G401.6 (cell line): ENCODE data around the gene IL2RA.
"Not testable (repeated sequence)": the region's sequence is repeated elsewhere in the genome, so short reads cannot be mapped to it uniquely, and the experiment has no call there.

Experiments used
- FAIRE-seq: peaks from 2 replicates; lab custom pipeline; 2012; peaks lifted over from hg19 to GRCh38; lab: Jason Lieb, UNC

The IL2RA gene

DNA sequence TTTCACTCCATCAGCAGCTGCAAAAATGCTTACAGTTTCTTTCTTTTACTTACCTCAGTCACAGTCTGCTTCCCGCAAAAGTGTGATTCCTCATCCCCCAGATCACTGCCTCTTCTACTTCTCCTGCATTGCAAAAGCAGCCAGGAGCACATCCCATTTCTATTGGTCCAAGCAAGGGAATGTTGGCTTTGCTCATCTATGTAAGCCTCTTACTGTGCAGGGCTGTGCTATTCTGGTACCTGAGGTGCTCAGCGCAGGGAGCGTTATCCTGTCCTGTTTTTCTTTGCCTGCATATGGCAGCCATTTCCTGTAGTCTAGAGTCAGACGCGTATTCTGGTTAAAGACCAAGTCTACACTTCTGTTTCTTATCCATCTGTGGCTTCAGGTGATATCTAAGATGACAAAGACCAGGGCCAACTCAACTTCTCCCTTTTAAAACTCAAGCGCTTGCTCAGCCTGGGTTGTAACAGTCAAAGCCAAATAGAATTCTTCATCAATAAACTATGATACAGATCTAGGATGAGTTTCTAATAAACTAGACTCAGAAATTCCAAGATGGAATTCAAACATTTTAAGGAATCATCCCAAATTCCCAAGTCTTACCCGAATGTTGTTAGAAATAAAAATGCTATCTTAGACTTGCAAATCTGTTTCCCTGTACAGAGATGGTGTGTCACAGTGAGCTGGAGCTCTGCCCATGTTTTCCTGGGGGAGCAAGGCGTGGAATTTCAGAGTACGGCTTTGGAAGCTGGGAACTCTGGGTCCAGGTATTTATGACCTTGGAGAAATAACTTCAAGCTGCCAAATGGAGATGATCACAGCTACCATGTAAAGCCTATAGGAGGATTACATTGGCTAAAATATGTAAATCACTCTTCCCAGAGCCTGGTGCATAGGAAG is 20.6 kb upstream of the IL2RA start:
- no peak for FAIRE-seq

DNA sequence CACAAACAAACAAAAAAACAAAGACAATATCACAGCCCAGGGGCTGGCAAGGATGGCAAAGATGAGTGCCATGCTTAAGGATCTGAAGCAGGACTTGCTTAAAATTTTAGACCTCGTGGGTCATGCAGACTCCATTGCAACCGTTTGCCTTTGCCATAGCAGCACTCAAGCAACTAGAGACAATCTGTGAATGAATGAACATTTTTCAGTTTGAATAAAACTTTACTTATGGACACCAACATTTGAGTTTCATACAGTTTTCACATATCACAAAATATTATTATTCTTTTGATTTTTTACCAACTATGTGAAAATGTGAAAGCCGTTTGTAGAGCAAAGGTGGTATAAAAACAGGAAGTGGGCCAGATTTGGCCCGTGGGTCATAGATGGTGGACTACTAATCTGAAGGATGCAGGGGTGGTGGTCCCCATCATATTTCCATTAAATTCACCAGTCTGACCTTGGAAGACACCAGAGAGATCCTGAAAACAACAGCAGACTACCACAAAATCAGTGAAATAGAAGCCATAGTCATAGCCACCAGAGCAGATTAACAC is 18.3 kb upstream of the IL2RA start:
- FAIRE-seq = no peak

DNA sequence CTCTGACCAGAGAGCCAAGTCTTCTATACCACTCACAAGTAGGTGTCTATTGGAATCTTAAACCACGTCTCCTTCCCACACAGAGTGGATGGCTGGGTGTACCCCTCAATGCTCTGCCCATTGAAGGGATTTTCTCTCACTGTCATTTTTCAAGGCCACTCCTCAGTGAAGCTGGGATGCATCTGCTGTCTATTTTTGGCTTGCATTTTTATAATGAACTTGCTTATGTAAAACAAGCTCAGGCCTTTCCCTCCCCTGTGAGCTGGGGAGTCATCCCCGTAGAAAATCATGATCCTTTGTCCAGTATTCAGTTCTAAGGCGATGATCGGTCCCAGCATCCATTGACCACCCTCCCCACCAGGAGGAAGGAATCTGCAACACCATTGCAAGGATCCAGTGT is 16.9 kb upstream of the IL2RA start:
- no peak for FAIRE-seq

DNA sequence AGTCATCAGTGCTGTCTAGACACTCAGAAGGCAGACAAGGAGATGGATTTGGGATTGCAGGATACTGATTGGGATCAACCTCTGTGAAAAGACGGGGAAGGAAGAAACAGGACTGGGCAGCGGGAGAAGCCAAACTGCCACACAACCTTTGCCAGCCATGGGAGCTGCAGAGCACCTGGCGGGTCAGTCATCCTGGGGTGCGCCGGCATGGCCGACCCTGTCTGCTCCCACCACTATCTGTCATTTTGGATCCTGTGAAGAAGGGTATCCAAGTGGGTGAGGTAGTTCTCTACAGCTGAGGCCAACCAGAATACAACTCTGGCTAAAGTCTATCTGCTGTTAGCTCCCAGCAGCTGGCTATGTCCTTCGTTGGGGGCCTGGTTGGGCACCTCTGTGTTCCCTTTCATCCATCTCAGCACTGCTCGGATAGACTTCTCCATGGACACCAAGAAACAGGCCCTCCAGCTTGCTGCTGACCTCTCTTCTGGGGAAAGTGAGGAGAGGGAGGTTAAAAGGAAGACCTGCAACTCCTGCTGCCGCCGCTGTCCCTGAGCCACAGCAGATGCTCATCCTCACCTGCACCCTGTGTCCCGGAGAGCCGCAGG is 15.0 kb upstream of the IL2RA start:
- no peak for FAIRE-seq

DNA sequence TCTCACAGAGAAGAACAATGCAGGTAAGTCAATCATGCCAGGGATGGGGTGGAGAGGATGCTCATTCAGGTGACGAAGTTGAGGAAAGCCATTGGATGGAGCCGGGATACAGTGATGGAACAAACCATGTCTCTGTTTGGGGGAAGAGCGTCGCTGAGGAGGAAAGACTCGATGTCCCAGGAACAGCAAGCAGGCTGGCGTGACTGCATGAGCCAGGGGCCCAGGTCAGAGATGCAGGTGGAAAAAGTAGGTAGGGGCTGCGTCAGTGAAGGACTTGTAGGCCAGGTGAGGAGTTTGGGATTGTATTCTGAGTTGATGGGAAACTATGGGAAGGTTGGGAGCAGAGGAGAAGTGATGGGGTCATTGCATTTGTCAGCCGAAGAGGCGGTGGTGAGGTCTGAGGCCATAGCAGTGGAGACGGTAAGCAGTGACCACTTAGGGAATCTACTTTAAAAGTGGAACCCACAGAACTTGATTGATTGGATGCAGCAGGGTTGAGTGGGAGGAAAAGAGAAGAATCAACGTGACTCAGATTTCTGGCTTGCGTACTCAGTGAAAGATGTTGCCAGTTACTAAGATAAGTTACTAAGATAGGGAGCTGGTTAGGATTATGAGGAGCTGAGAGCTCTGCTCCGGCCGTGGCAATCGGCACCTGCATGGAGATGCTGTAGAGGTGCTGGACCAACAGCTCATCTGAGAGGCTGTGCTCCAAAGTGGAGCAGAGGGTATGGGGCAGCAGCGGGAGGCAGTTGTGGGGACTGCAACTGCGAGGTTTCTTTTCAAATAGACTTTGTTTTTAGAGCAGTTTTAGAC is 12.5 kb upstream of the IL2RA start:
- FAIRE-seq = no peak

DNA sequence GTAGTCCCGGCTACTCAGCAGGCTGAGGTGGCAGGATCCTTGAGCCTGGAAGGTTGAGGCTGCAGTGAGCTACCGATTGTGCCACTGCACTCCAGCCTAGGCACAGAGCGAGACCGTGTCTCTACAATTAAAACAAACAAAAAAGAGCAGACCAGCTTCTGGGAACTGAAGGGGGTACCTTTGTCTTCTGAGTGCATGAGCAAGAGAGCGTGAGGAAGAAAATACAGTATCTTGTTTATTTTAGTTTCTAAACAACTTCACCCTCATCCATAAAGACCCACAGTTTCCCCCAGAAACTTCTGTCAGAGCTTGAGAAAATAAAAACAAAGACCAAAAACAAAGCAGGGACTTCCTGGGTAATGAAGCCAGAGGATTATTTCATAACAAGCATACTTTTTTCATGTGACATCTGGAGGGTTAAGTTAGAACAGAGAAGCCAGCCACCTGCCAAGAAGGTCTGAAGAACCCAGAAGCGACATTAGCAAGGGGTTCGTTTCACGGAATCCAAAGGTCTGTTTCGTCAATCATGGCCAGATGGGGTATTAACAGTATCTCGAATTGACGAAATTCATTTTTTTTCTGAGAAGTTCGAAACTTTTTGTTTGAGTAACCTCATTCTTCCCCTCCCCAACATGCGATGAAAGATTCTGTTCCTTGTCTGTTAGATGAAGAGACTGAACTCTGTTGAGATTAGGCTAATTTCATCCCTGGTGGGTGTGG is 10.2 kb upstream of the IL2RA start:
- FAIRE-seq = no peak

DNA sequence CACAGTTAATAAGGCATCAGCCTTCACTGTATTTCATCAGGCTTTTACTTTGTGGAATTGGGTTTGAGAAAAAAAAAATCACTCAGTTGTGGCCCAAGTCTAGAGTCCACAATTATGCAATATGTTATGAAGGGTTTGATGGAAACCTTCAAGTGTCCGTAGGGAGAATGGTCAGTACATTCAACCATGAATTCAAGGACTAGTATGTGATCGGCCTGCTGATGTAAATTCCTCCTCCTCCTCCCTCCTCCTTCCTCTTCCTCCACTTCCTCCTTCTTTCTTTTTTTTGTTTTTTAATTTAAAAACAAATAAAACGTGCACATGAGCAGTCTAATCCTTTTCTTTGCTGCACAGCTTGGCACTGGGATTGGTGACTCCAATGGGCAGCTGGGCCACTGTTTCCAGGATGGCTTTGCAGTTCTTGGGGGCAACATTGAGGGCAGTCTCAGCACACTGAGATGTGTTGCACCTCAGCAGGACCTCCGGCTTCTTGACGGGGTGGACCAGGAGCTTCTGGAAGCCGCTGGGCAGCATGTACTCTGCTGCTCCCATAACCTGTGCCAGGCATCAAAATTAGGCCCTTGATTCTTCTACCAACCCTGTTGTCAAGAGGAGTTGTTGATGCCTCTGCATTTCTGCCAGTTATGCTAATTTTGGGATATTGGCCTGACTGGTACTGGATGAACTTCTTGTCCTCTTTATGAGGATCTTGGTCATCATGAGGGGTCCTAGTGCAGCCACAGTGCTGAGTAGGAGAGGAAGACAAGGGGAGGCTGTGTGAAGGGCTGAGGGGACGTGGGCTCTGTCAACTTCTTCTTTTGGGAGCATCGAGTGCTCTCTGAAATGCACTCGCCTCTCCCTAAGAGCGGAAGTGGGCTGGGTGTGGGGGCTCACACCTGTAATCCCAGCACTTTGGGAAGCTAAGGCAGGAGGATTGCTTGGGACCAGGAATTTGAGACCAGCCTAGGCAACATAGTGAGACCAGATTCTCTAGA is 9.3 kb upstream of the IL2RA start:
- no peak for FAIRE-seq

DNA sequence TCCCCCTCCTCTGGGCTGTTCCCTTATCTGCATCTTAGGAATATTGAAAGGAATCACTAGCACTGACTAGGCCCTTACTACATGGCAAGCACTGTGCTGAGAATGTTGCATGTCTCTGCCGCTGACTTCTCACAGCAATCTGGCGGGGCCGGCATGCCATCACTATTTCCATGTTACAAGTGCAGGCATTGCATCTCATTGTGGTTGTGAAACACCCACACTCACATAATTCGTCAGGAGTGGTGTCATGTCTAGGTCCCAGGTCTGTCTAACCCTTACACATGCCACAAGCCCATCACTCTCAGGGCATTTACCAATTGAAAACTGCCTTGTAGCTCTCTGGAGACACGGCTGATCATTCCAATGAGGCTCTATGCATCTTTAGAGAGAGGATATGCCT is 8.5 kb upstream of the IL2RA start:
- FAIRE-seq = no peak

DNA sequence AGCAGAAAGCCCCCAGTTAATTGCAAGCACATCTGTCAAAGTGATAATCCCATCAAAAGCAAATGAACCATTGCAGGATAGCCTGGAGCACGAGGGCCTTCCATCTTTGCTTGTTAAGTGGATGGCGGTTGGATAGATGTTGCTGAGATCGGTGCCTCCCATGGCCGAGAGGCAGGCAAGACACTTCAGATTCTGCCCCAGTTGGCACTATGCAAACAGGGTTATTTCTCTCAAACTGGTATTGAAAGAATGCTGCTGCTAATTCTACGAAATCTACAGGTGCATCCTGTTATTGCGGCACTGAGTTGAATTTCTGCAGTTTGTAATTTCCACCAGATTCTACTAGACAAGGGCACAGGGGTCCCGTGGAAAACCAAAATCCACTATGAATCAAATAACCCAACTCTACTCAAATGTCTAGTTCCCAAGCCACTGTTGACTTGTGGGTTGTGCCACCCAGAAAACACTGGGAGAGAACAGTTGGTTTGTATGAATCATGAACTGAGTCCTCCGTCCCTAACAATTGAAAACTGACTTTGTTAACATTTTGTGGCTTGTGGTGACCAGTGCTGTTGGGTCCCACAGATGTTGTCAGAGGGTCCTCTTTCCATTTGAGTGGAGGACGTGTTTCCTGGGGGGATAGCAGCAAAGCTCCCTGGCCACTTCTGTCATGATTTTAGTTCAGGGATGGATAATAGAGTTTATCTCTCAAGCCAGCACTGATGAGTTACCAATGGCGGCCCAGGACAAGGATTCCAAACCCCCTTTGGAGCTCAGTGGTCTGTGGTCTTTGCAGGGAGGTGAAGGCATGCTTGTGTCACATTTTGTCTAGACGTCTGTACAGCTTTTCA is 7.1 kb upstream of the IL2RA start:
- no peak for FAIRE-seq

DNA sequence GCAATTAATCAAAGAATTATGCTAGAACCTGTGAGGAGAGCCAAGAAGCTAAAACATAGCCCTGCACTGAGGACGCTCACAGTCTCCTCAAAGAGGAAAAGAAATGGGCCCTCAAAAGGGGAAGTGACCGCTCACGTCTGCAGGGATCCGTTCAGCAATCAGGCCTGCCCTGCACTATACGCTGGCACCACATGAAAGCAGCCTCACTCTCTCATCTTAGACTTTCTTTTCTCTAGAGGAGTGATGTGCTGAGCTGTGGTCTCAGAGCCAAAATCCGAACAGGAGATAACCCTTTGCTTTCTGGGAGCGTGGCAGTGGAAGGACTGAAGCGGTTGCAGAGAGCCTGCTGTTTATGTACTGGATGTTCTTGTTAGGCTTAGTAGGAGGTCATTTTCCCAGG is 6.3 kb upstream of the IL2RA start:
- no peak for FAIRE-seq

DNA sequence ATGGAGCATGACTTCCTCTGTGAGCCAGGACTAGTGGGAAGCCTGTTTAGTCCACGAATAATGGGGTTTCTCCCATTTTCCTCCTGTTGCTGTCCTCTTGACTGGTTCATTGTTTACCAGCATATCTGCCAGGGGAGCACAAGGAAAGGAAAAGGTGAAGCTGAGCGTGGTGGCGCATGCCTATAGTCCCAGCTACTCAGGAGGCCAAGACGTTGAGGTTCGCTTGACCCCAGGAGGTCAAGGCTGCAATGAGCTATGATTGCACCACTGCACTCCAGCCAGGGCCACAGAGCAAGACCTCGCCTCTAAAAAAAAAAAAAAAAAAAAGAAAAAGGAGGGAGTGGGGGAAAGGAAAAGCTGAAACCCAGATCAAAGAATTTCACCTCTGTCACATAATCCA is 5.8 kb upstream of the IL2RA start:
- FAIRE-seq = no peak

DNA sequence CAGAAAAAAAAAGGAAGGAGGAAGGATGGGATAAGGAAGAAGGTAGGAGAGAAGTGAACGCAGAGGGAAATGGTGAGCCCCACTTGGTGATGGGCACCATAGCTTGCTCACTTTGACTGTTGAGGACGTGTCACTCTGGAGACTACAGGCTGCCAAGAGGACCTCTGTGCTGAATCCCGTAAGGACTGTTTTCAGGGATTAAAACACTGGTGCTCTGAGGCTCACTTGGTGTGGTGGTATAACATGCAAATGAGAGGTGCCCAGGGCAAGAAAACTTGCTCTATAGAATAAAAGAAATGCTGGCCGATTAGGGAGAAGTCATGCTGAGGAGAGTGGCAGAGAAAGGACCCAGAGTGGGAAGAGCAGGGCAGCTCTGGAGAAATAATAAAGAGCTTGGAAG is 5.3 kb upstream of the IL2RA start:
- FAIRE-seq = no peak

DNA sequence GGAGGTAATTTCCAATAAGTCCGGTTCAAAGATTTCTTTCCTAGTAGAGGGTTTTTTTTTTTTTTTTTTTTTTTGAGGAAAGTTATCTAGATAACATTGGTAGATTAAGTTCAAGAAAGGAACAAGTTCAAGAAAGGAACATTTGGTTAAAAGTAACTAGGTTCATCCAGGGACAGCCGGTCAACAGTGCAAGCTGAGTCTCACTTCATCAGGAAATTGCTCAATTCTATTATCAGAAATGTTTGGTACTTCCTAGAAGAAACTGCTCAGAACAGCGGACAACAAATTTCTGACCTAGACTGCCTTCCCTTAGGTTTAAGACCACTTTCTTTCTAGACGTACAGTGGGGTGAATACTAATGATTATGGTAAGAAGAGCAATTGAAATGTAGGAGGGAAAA is 3.7 kb upstream of the IL2RA start:
- FAIRE-seq = no peak

DNA sequence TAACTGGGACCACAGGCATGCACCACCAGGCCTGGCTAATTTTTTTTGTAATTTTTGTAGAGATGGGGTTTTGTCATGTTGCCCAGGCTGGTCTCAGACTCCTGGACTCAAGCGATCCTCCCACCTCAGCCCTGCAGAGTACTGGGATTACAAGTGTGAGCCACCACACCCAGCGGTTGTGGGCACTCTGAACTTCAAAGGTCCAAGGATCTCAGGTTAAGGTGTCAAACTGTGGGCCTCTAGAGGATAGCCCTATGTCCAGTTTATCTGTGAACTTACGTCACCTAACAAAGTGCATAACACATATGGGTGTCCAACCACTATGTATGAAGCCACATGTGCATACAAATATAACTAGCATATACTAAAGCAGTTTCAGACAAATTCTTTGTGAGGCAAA is 3.2 kb upstream of the IL2RA start:
- FAIRE-seq = no peak

DNA sequence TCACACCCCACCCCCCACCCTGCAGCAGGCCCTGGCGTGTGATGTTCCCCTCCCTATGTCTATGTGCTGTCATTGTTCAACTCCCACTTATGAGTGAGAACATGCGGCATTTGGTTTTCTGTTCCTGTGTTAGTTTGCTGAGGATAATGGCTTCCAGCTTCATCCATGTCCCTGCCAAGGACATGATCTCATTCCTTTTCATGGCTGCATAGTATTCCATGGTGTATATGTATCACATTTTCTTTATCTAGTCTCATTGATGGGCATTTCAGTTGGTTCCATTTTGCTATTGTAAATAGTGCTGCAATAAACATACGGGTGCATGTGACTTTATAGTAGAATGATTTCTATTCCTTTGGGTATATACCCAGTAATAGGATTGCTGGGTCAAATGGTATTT is 2.6 kb upstream of the IL2RA start:
- not testable (repeated sequence) for FAIRE-seq

DNA sequence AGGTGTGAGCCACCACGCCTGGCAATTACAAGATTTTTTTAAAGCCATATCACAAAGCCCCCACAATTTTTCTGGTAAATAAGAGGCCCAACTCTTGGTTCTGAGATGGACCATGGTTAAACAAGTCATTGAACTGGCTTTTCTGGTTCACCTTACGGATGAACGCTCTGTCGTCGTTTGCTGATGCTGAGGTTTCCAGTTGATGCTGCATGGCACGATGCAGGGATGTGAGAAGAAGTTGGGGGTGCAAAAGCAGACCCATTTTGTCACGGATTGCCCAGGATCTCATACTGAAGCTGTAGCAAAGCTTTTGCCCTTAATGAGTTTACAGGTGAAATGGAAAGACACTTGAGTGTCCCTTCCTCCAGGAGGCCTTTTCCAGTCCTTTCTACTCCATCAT is 2.0 kb upstream of the IL2RA start:
- no peak for FAIRE-seq

DNA sequence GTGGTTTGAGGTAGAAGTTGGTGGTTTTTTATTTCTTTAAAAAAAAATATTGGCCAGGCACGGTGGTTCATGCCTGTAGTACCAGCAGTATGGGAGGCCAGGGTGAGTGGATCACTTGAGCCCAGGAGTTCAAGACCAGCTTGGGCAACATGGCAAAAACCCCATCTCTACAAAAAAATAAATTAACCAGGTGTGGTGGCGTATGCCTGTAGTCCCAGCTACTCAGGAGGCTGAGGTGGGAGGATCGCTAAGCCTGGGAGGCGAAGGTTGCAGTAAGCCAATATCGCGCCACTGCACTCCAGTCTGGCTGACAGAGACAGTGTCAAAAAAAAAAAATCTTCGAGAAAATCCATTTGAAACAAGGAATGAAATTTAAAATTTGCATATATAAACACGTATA is 1.1 kb downstream of the IL2RA start:
- no peak for FAIRE-seq

DNA sequence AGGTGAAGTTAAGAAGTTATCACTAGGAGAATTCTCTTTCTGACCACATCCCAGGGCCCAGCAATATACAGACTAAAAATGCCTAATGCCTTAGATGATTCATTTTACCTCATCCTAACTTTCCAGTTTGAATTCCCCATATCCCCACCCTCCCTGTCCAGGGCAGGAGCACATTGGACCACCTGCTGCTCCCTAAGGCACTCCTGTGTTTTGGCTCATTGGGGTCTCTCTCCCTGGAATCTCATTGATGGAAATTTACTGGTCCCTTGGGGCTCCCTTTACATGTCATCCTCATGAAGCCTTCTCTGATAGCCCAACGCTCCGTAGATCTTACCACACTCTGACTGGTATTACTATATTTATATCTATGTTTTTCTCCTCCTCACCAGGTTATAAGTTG is 2.7 kb downstream of the IL2RA start:
- FAIRE-seq = no peak

DNA sequence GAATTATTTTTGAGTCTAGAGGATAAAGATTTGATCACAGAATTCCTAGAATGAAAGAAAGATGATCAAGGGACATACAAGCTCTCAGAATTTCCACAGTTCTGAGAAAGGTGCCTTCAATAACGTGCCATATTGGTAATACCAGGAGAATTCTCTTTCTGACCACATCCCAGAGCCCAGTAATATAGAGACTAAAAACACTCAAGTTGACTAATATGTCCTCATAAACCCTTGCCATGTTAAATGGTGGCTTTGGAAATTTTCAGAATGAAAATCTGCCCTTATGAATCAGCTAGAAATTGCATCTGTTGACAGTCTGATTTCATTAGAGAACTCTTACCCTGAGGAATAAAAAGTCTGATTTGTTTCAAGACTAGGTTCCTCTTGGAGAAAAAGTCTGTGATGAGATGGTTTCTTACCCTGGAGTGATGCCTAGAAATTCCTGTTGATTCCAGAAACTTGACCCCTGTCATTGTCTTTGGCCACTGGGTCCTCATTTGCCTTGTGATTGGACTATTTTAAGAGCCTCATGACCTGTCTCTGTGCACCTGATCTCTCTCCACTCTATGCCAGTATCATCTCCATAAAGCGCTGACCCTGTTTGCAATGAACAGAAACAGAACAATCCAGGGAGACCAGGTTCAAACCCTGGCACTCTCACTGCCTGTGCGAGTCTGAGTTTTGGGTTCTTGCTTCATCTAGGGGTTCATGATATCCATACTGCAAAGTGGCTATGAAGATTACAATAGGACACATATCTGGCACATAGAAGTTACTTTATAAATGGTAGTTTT is 3.3 kb downstream of the IL2RA start:
- no peak for FAIRE-seq
